Breast epithelium (tissue), 3 donors: Measurements from ENCODE around the gene ZBTB43.

ENCODE experiments used
- CTCF ChIP-seq, 3 donors: fragments of 450-650 bp; IDR thresholded peaks; one replicate each; pipeline ENCODE4 v1.5.1; 2016 to 2017; ENCODE audit warnings: antibody characterized with exemption in 3 of 3, mild to moderate bottlenecking in 3 of 3, moderate library complexity in 3 of 3
- POLR2A ChIP-seq: fragments of 450-650 bp; IDR thresholded peaks from one replicate; pipeline ENCODE4 v1.6.1; 2016; ENCODE audit warnings: antibody characterized with exemption, mild to moderate bottlenecking, moderate library complexity
- POLR2AphosphoS5 ChIP-seq, 3 donors: sonication (generic); formaldehyde crosslinking; IDR thresholded peaks; one replicate each; pipeline ENCODE4 v1.6.1; 2017; ENCODE audit warnings: antibody characterized with exemption in 3 of 3

- TF ChIP-seq POLR2AphosphoS5 (IDR thresholded peaks at IDR 0.05), result no peak
- no peak for TF ChIP-seq CTCF (IDR thresholded peaks at IDR 0.05)
- TF ChIP-seq POLR2A, result no peak
These were observed 56.9 kb downstream of the ZBTB43 start for GRCh38 chr9:126861707-126862103.
